RCC 7860 (cell line): ENCODE data around the gene LEKR1.
A peak's percentile ranks its signal among the peaks of the same experiment; 100 is the strongest.

Experiments used
- DNase-seq: peaks from one replicate; pipeline ENCODE4 v3.0.0-alpha.2; 2015; ENCODE audit warnings: low spot score
- FAIRE-seq: peaks from 2 replicates; lab custom pipeline; 2012; peaks lifted over from hg19 to GRCh38; lab: Jason Lieb, UNC

Gene LEKR1

GRCh38 chr3:157074981-157075380 is 248.8 kb downstream of the LEKR1 start:
- FAIRE-seq: no peak

DNA sequence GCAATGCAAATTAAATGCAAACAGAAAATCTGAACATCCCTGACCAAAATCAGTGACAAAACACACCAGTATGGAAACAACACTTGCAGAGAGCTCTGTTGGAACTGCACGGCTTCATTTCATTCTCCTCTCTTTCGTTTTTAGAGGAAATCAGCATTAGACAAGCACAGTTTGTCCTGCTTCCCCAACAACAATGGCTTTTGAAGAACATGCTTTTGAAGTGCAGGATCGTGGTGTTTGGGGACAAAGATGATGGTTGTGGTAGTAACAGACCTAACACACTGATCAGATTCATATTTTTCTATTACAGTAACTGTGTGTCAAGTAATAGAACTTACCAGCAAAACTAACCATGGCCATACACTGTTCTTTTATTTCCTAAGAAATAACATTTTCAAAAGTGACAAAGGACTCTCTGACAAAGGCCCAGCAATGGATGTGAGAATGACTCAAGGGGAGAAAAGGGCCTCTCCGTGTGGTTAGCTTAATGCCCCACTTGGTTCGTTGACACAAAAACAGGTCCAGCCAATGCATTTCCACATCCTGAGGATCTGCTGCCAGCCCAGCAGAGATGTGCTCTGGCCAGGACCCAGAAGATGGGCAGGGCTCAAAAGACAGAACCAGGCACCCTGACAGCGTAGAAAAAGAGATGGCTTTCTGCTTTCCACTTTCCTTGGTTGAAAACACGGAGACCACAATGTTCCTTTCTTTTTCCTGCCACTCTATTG is 249.7 kb downstream of the LEKR1 start:
- DNase-seq: no peak

More at GRCh38 chr3:157074981-157075380, 248.8 kb downstream of the LEKR1 start:
- no peak for DNase-seq

GRCh38 chr3:157077565-157077991 is 251.4 kb downstream of the LEKR1 start:
- DNase-seq (peak; percentile 73), FAIRE-seq (peak; percentile 89)

More for the DNA sequence above, 249.7 kb downstream of the LEKR1 start:
- peak; percentile 59 for FAIRE-seq

GRCh38 chr3:157078131-157078810 is 252.1 kb downstream of the LEKR1 start:
- FAIRE-seq (peak; percentile 51), DNase-seq (peak; percentile 40)

DNA sequence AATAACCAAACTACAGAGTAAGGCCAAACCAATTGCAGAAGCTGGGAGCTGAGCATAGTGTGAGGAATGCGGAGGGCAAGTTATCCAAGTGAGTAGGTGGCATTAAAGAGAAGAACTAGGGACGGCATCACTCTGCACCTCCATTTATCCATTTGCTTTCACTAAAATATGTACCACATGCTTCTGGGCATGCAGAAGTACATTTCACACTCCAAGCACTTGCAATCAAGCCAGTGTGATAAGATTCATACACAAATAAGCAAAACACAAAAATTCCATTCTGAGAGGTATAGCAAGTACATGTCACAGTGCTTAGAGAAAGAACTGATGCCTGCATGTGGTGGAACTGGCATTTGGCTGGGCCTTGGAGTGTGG is 252.6 kb downstream of the LEKR1 start:
- FAIRE-seq (no peak), DNase-seq (no peak)

DNA sequence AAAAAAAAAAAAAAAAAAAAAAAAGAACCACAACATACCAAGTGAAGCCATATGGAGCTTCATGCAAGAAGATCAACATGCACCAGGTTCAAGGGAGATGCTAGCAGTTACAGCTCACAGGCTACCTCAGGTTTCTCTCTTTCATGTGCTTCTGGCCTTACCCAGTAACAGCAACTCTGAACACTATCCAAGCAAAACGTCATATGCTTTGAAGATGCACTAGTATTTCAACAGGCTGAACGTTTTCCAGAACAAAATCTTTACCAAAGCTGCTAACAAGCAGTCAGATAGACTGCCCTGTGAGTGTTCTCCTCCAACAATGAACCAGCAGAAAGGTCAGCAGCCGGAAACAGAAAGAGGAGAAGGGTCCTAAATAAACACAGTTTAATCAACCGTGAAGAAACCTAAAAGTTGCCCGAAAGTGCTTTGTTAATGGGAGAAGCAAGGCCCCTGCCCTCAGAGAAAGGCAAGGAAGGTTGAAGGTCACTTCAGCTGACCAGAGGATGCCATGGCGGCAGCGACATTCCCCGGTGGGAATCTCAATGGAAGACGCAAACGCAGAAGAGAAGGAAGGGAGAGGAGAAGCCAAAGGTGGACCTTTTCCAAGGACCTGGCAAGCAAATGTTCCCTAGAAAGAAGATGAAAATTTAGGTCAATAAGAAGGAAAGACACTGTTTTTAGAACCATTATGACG is 253.7 kb downstream of the LEKR1 start:
- no peak for FAIRE-seq
- no peak for DNase-seq

DNA sequence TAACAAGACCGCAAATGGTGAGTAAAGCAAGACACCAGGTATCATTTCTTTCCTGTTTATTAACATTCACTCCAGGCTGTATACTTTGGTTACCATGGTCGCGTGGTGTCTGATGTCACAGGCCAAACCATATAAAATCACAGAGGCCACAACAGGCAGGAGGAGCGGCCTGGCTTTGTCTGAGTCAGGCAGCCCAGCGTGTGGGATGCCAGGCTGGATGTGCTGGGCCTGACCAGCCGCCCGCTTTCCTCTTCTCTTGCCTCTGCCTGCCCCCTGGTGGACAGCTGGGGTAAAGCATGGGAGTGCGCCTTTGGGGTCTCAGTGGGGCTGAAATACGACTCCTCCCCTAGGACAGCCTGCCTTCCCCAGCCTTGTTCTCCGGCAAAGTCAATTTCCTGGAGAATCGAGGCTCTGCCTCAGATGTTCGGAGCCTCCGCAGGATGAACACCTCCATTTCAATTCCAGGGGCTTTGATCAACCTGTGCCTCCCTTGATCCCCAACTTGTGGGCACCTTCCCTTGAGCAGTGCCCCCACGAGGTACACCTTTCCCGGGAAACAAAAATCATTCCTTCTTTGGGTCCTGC is 255.6 kb downstream of the LEKR1 start:
- FAIRE-seq: peak; percentile 85
- DNase-seq: peak; percentile 98

DNA sequence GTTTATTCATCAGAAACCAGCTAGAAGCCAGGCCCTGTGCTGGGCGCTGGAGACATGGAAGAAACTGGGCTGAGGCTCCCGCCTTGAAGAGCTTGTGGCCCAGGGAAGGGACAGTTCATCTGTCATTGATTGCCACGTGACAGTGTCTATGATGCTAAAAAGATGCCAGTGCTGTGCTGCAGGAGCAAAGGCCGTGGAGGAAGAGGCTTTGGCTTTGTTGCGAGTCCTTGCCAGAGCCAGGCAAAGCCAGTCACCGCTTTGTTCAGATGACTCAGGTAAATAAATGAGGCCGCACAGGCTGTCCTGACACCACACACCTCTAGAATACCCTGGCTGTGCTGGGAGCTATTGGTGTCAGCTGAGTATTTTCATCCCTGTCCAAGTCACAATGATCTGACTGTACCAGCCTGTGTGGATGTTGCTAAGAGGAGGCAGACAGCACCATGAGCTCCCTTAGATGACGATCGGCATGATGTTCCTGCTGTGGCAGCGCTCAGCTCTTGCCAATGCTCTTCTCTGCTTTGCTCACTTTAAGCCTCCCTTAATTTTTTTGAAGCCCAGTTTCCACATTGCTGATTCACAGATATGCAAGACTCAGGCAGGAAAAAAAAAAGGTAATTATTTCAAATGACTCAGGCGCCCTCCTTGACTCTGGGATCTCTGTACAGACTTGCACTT is 256.3 kb downstream of the LEKR1 start:
- DNase-seq (peak; percentile 91), FAIRE-seq (peak; percentile 89)

GRCh38 chr3:157083824-157084223 is 257.7 kb downstream of the LEKR1 start:
- no peak for DNase-seq
- FAIRE-seq: no peak

DNA sequence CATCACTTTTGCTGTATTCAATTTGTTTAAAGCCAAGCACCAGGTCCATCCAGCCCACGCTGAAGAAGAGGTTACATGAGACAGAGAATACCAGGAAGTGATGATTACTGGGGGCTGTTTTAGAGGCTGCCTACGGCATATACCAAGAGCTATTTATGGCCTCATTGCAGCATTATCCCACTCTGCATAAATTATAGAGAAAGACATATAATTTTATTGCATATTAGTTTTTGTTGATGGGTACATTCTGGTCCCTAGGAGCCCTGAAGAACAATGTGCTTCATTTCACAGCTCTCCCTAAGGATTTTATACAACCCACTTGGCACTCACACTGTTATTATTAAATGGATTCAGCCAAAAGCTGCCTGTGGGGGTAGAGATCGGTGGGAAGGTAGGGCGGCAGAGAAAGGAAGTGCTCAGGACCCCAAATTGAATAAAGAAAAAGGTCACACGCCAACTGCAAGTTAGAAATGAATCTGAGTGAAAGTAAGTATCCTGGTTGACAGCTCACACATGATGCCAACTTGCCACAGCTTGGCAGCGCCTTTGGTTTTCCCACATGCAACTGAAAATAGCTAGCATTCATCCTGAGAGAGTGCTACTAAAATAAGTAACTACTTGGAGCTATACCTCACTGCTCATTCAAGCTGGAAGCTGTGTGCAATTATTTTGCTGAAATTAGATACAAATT is 260.1 kb downstream of the LEKR1 start:
- FAIRE-seq (no peak), DNase-seq (peak; percentile 39)

DNA sequence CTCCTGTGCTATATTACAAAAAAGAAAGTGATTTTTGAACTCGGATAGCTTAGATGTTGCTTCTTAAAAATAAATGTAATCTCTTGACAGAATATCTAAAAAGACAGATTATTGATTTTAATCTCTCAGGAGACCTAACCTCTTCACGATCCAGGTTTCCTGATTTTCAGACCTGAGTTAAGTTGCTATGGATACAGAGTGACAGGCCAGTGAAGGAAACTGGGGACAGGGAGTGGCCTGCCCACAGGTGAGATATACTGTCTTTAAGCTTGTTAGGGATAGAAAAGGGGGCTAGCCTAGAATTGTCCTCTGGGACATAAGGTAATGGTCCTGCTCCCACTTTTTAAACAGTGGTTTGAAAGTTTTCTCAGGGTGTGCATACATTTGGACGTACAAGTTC is 260.6 kb downstream of the LEKR1 start:
- no peak for FAIRE-seq
- no peak for DNase-seq

DNA sequence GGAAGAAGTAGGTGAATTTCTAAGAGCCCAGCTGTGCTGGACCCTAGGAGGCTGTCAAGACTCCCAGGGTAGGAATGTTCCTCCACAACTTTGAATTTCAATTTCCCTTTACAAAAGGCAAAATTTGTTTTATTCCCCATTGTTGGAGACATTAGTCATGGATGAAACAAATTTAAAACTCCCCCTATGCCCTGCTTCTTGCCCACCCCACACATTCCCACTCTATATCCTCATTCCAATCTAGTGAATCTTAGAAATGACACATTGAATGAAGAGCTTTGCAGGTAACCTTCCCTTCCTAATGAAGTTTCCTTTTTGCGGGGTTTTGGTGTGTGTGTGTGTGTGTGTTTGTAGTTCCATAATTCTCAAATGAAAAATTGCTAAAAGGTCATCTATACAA is 261.2 kb downstream of the LEKR1 start:
- peak; percentile 80 for DNase-seq

DNA sequence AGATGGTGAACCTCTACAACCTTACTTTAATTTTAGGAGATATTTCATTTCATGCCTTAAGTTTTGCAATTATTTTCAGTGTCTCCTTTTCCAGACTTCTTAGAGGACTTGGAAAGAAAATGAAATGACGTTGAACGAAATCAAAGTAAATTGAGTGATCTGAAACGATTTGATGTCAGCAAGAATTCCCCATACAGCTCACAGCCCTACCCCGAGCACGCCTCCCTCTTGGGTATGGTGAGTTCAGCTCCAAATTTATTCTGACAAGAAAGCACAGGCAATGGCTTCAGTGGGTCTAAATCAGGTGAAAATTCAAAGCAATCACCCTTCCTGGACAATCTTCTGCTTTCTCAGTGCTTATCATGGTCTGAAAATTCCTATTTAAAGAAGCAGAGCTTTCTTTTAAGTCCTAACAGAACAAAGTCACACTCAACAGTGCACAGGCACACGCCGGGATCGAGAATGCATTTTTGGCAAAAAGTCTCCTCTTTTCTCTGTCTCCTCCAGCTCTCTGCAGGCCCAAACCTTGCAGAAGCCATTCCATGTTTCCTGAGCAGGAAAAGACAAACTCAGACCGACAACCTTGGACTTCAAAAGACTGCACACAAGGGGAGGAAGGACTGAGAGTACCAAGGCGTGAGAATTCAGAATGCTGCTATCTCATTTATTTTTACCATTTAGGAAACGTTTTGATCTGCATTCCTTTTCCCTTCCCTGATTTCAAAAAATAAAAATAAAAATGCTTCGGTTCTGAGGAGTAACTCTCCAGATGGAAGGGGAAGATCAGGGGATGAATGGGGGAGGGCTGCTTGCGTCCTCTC is 261.8 kb downstream of the LEKR1 start:
- DNase-seq (peak; percentile 5), FAIRE-seq (no peak)

More for the DNA sequence above, 261.2 kb downstream of the LEKR1 start:
- FAIRE-seq: peak; percentile 86

GRCh38 chr3:157088601-157089454 is 262.7 kb downstream of the LEKR1 start:
- FAIRE-seq: peak; percentile 83
- peak; percentile 93 for DNase-seq

DNA sequence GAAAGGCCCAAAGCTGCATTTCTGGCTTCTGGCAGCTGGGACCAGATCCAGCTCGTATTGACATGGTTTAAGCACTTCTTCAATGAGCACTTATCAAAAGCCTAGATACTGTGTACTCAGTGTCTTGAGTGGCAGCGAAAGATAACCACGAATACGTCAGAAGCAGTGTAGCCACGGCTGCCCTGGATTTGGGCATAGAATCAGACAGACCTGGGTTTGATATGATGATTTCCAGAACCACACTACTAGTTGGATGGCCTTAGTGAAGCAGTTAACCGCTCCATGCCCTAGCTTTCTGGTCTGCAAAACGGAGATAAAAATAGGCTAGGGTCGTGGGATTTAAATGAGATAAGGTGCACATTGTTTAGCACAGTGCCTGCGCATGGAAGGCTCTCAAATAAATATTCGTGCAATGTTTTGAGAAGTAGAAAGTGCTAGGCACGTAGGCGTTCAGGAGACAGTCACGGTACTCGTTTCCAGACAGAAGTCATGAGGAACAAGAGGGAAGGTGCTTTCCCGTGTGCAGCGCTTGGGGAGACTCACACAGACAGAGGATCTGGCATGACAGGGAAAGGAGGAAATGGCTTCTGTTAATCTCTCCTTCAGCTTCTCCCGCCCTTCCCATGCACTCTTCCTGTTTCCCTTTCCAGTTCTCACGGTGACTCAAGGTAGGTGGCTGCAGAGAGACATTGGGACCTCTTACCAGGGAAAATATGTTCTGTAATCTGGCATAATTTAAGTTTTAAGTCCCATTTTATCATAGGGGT is 263.5 kb downstream of the LEKR1 start:
- FAIRE-seq (peak; percentile 22), DNase-seq (peak; percentile 80)

DNA sequence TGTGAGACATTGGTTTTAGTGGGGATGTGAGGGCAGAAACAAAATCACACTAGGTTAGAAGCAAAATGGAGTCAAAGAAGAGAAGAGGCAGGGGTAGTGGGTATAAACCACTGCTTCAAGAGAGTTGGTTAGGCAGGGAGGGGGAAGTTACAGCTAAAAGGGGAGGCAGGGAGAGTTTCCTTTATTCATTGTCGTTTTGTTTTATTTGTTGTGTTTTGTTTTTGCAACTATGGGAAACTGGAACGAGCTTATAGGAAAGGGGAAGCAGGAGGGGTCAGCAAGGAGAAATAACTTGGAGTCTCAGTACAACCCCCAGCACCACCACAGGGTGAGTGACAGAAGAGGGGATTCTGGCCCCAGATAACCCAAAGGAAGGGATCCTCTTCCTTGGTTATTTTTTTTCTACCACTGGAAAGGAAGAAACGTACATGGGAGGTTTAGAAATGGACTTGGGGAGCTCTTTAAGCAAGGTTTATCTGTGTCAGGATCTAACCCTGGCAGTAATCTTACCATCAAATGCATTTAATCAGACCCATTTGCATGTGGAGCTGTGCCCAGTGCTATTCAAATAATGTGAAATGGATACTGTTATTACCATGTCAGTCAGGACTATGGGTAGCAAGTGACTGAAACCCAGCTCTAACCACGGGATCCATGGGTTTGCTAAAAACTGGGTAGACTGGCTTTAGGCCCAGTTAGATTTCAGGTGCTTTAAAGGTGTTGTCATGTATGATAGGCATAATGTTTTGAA is 265.1 kb downstream of the LEKR1 start:
- no peak for DNase-seq
- FAIRE-seq: no peak

GRCh38 chr3:157092230-157092629 is 266.1 kb downstream of the LEKR1 start:
- no peak for FAIRE-seq
- no peak for DNase-seq
